Panc1 (cell line): ENCODE results near the gene UAP1. TPM values are rescaled to one million over a fixed set of nuclear protein-coding genes. Genes with fewer than 3 reads are reported as not detected.
A peak's percentile ranks its signal among the peaks of the same experiment; 100 is the strongest.

Source experiments
- ATAC-seq: fragments of 200-7000 bp; cut with Tn5 transposase; 2 replicates; pipeline ENCODE4 v1.9.1; 2020; ENCODE audit warnings: mild to moderate bottlenecking, moderate library complexity
- BruUV-seq: library from RNA; stranded (reverse); fragments of 400-500 nt; replicated peaks from 2 replicates; lab custom pipeline; 2021; lab: Mats Ljungman, UMichigan
- CTCF ChIA-PET: fragments of 300-600 bp; sonication (Branson Sonifier 250); formaldehyde crosslinking; loops from one replicate; lab custom pipeline; 2022; ENCODE audit warnings: antibody characterized with exemption; lab: Charles Lee
- POLR2A ChIA-PET: fragments of 300-600 bp; sonication (Branson Sonifier 250); formaldehyde crosslinking; loops from one replicate; lab custom pipeline; 2022; ENCODE audit warnings: antibody characterized with exemption; lab: Charles Lee
- DNase-seq: peaks from one replicate; pipeline ENCODE4 v3.0.0-alpha.2; 2010; ENCODE audit warnings: low read depth, low spot score
- H3K27ac ChIP-seq: 2 replicates; pipeline ENCODE4 v1.5.1; 2011; ENCODE audit warnings: mild to moderate bottlenecking, low read length, inconsistent platforms
- H3K27me3 ChIP-seq: fragments of 200-500 bp; sonication (Bioruptor generic); 2 replicates; pipeline ENCODE4 v1.6.0; 2014; ENCODE audit warnings: low read length, inconsistent platforms; ENCODE audit not compliant: control insufficient read depth, insufficient read depth
- H3K36me3 ChIP-seq: fragments of 200-500 bp; sonication (Bioruptor generic); 2 replicates; pipeline ENCODE4 v1.5.1; 2014; ENCODE audit warnings: inconsistent platforms, mild to moderate bottlenecking, low read length, moderate library complexity; ENCODE audit not compliant: control insufficient read depth, insufficient read depth
- H3K4me1 ChIP-seq: 2 replicates; pipeline ENCODE4 v1.5.1; 2011; ENCODE audit warnings: inconsistent platforms, mild to moderate bottlenecking, low read length, moderate library complexity; ENCODE audit not compliant: control insufficient read depth, insufficient read depth
- H3K4me3 ChIP-seq, 2 experiments: 2 replicates each; pipeline ENCODE4 v1.5.1; 2011 to 2012; ENCODE audit warnings: low read depth in 2 of 2, low read length in 2 of 2, mild to moderate bottlenecking in 2 of 2, inconsistent platforms in 1 of 2, moderate library complexity in 1 of 2
- H3K9me3 ChIP-seq: fragments of 200-500 bp; sonication (Bioruptor generic); 2 replicates; pipeline ENCODE4 v1.5.1; 2014; ENCODE audit warnings: low read depth, mild to moderate bottlenecking, inconsistent platforms, low read length, moderate library complexity; ENCODE audit not compliant: control insufficient read depth, insufficient read depth
- POLR2AphosphoS5 ChIP-seq: IDR thresholded peaks from 2 replicates; pipeline ENCODE4 v1.6.1; 2012; ENCODE audit warnings: mild to moderate bottlenecking, low read depth, low read length, moderate library complexity
- SIN3A ChIP-seq: IDR thresholded peaks from 2 replicates; pipeline ENCODE4 v1.6.1; 2012; ENCODE audit warnings: low read depth, mild to moderate bottlenecking, low read length, moderate library complexity, borderline replicate concordance; ENCODE audit not compliant: insufficient read depth
- TCF7L2 ChIP-seq: IDR thresholded peaks from 2 replicates; pipeline ENCODE4 v1.6.1; 2011; ENCODE audit warnings: mild to moderate bottlenecking, low read depth, low read length, inconsistent platforms
- in situ Hi-C: cut with HindIII; loops from 2 replicates; pipeline ENCODE4 v1.10.0; 2016; ENCODE audit warnings: low sequenced_read_pairs, low pct_unique_long_range_greater_than_20kb
- intact Hi-C: fragments of 100-400 bp; cut with micrococcal nuclease; formaldehyde crosslinking; loops from one replicate; pipeline ENCODE4 v1.10.0; 2022; ENCODE audit not compliant: unreplicated experiment
- total RNA-seq: library from RNA; stranded (reverse); gene quantifications from one replicate; pipeline ENCODE4 v1.2.1, GENCODE V29; 2021; ENCODE audit not compliant: unreplicated experiment
- TF ChIP-seq, protein P1 (sequence below), 2 experiments: IDR thresholded peaks; 2 replicates each; pipeline ENCODE4 v1.6.1; 2011 to 2012; ENCODE audit warnings: low read depth in 2 of 2, control low read depth in 1 of 2, low read length in 1 of 2, mild to moderate bottlenecking in 1 of 2, moderate library complexity in 1 of 2; ENCODE audit not compliant: insufficient read depth in 1 of 2
- TF ChIP-seq, protein P2 (sequence below): fragments of 450-650 bp; IDR thresholded peaks from 2 replicates; pipeline ENCODE4 v1.5.1; 2017; ENCODE audit warnings: mild to moderate bottlenecking

Gene UAP1
- total RNA-seq, 1 experiment from 2014 or later, result 97.7 TPM

GRCh38 chr1:162557536-162557935 is 4.0 kb upstream of the UAP1 start:
- Histone ChIP-seq H3K4me1 (peaks cover 7% of the 10 kb centered on the region), H3K27ac (no peak overlapping the region), H3K9me3 (no peaks in the 10 kb centered on the region), H3K36me3 (no peaks in the 10 kb centered on the region), H3K4me3 (no peak overlapping the region), H3K27me3 (no peaks in the 10 kb centered on the region)
- ATAC-seq (no peak), DNase-seq (no peak)
- intact Hi-C loops, result no loop called here
- CTCF ChIA-PET, result no interaction called here
- no TSS peak for BruUV-seq
- TF ChIP-seq SIN3A (no peak), TCF7L2 (no peak), POLR2AphosphoS5 (no peak)
- TF ChIP-seq, protein P1, sequence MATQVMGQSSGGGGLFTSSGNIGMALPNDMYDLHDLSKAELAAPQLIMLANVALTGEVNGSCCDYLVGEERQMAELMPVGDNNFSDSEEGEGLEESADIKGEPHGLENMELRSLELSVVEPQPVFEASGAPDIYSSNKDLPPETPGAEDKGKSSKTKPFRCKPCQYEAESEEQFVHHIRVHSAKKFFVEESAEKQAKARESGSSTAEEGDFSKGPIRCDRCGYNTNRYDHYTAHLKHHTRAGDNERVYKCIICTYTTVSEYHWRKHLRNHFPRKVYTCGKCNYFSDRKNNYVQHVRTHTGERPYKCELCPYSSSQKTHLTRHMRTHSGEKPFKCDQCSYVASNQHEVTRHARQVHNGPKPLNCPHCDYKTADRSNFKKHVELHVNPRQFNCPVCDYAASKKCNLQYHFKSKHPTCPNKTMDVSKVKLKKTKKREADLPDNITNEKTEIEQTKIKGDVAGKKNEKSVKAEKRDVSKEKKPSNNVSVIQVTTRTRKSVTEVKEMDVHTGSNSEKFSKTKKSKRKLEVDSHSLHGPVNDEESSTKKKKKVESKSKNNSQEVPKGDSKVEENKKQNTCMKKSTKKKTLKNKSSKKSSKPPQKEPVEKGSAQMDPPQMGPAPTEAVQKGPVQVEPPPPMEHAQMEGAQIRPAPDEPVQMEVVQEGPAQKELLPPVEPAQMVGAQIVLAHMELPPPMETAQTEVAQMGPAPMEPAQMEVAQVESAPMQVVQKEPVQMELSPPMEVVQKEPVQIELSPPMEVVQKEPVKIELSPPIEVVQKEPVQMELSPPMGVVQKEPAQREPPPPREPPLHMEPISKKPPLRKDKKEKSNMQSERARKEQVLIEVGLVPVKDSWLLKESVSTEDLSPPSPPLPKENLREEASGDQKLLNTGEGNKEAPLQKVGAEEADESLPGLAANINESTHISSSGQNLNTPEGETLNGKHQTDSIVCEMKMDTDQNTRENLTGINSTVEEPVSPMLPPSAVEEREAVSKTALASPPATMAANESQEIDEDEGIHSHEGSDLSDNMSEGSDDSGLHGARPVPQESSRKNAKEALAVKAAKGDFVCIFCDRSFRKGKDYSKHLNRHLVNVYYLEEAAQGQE (IDR thresholded peaks at IDR 0.05; ENCODE audit: insufficient read depth in 1 of 2, low read depth in 2 of 2, low read length in 1 of 2), result no peak
- TF ChIP-seq, protein P2, sequence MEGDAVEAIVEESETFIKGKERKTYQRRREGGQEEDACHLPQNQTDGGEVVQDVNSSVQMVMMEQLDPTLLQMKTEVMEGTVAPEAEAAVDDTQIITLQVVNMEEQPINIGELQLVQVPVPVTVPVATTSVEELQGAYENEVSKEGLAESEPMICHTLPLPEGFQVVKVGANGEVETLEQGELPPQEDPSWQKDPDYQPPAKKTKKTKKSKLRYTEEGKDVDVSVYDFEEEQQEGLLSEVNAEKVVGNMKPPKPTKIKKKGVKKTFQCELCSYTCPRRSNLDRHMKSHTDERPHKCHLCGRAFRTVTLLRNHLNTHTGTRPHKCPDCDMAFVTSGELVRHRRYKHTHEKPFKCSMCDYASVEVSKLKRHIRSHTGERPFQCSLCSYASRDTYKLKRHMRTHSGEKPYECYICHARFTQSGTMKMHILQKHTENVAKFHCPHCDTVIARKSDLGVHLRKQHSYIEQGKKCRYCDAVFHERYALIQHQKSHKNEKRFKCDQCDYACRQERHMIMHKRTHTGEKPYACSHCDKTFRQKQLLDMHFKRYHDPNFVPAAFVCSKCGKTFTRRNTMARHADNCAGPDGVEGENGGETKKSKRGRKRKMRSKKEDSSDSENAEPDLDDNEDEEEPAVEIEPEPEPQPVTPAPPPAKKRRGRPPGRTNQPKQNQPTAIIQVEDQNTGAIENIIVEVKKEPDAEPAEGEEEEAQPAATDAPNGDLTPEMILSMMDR, result no peak
- in situ Hi-C loops, result no loop called here
- POLR2A ChIA-PET, result no interaction called here

GRCh38 chr1:162560303-162561036 is 1.1 kb upstream of the UAP1 start:
- intact Hi-C loops, result no loop called here
- no peak for ATAC-seq
- POLR2A ChIA-PET, result no interaction called here

More at GRCh38 chr1:162560303-162561036, 1.1 kb upstream of the UAP1 start:
- BruUV-seq, result TSS peak; percentile 99
- Histone ChIP-seq H3K4me3 (peak overlapping the region; percentile 87 to 95), H3K27me3 (no peaks in the 10 kb centered on the region), H3K4me1 (peaks cover 21% of the 10 kb centered on the region), H3K9me3 (no peaks in the 10 kb centered on the region), H3K27ac (peak overlapping the region; percentile 90), H3K36me3 (no peaks in the 10 kb centered on the region)
- CTCF ChIA-PET, result interaction anchor here (0.5 kb wide), 1 partner anchor 523 kb away, joined by 6 read pairs; no protein-coding TSS in a partner anchor
- DNase-seq, result no peak
- in situ Hi-C loops, result no loop called here
- TF ChIP-seq, protein P2, result no peak
- TF ChIP-seq TCF7L2, result no peak
- no peak; the same call in 1 of the 2 replicates for TF ChIP-seq POLR2AphosphoS5
- no peak for TF ChIP-seq SIN3A
- TF ChIP-seq, protein P1 (IDR thresholded peaks at IDR 0.05; ENCODE audit: insufficient read depth in 1 of 2, low read depth in 2 of 2, low read length in 1 of 2), result no peak
